Measurements from ENCODE around the gene DOK5. TPM values are rescaled to one million over a fixed set of nuclear protein-coding genes. Genes with fewer than 3 reads are reported as not detected.

DOK5 gene
- total RNA-seq, 1 donor from 2014 or later, result 14.3 TPM

GRCh38 chr20:54650052-54650719 is 174.8 kb downstream of the DOK5 start:
- Histone ChIP-seq H3K4me3 (no peak overlapping the region), H3K27me3 (ENCODE audit: low read depth) (no peaks in the 10 kb centered on the region), H3K4me1 (peaks cover 5% of the 10 kb centered on the region), H3K27ac (replicated peaks) (no peak overlapping the region), H3K9me3 (replicated peaks) (no peaks in the 10 kb centered on the region), H3K36me3 (no peaks in the 10 kb centered on the region)
- DNase-seq, result no peak
- TF ChIP-seq, protein P1, sequence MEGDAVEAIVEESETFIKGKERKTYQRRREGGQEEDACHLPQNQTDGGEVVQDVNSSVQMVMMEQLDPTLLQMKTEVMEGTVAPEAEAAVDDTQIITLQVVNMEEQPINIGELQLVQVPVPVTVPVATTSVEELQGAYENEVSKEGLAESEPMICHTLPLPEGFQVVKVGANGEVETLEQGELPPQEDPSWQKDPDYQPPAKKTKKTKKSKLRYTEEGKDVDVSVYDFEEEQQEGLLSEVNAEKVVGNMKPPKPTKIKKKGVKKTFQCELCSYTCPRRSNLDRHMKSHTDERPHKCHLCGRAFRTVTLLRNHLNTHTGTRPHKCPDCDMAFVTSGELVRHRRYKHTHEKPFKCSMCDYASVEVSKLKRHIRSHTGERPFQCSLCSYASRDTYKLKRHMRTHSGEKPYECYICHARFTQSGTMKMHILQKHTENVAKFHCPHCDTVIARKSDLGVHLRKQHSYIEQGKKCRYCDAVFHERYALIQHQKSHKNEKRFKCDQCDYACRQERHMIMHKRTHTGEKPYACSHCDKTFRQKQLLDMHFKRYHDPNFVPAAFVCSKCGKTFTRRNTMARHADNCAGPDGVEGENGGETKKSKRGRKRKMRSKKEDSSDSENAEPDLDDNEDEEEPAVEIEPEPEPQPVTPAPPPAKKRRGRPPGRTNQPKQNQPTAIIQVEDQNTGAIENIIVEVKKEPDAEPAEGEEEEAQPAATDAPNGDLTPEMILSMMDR (IDR thresholded peaks at IDR 0.05; ENCODE audit: borderline replicate concordance), result no peak
- intact Hi-C loops (cut with micrococcal nuclease), result no loop called here

GRCh38 chr20:54651252-54651651 is 175.9 kb downstream of the DOK5 start:
- intact Hi-C loops (cut with micrococcal nuclease), result no loop called here
- DNase-seq, result no peak
- Histone ChIP-seq H3K27ac (replicated peaks) (no peak overlapping the region), H3K4me3 (no peak overlapping the region), H3K27me3 (ENCODE audit: low read depth) (no peaks in the 10 kb centered on the region), H3K9me3 (replicated peaks) (no peaks in the 10 kb centered on the region), H3K4me1 (peaks cover 5% of the 10 kb centered on the region), H3K36me3 (no peaks in the 10 kb centered on the region)
- TF ChIP-seq, protein P1 (IDR thresholded peaks at IDR 0.05; ENCODE audit: borderline replicate concordance), result no peak

DNA sequence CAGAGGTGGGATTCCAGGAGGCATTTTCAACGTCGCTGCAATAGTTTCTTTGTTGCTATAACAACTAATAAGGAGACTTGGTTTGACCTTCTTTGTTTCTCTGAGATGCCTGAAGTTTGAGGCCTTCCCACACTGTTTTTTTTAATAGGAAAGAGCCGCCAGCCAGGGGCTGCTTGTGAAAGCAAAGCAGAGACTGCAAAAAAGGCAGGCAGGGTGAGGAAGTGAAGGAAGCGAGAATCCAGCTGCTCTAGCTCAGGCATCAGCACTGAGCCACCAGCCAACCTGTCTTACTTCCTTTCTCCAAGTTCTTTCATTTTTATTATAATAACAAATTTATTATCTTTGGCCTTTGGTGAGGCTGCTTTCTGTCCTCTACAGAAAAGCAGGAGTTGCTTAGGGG is 179.1 kb downstream of the DOK5 start:
- no peak overlapping the region for H3K4me3 ChIP-seq
- peaks cover 5% of the 10 kb centered on the region for H3K4me1 ChIP-seq
- no peaks in the 10 kb centered on the region for H3K27me3 ChIP-seq (ENCODE audit: low read depth)
- intact Hi-C loops (cut with micrococcal nuclease), result no loop called here
- no peak overlapping the region for H3K27ac ChIP-seq (replicated peaks)
- no peaks in the 10 kb centered on the region for H3K36me3 ChIP-seq
- H3K9me3 ChIP-seq (replicated peaks), result no peaks in the 10 kb centered on the region
- DNase-seq, result no peak
- TF ChIP-seq, protein P1 (IDR thresholded peaks at IDR 0.05; ENCODE audit: borderline replicate concordance), result no peak

DNA sequence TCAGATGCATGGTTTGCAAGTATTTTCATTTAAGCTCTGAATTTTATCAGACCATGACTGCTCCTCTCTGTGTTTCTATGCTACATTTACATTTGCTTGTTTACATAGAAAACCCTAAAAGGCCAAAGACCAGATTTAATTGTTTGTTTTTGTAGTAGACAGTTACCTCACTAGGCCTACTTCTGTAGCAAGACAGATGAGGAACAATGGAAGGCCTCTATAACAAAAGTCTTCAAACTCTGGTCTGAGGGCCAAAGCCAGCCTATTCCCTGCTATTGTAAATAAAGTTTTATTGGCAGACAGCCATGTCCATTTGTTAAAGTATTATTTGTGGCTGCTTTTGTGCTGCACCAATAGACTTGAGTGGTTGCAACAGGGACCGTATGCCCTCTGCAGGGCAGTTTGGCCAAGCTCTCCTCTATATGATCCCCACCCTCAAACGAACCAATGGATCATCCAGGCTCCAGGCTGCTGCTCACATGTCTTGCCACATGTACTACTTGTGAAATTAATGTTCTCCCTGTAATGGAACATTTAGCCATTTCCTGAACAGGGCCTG is 182.0 kb downstream of the DOK5 start:
- H3K27me3 ChIP-seq (ENCODE audit: low read depth), result no peaks in the 10 kb centered on the region
- H3K27ac ChIP-seq (replicated peaks), result no peak overlapping the region
- no peaks in the 10 kb centered on the region for H3K4me1 ChIP-seq
- no peaks in the 10 kb centered on the region for H3K36me3 ChIP-seq
- intact Hi-C loops (cut with micrococcal nuclease), result no loop called here
- DNase-seq, result no peak
- H3K9me3 ChIP-seq (replicated peaks), result no peaks in the 10 kb centered on the region
- H3K4me3 ChIP-seq, result no peak overlapping the region
- TF ChIP-seq, protein P1 (IDR thresholded peaks at IDR 0.05; ENCODE audit: borderline replicate concordance), result no peak

DNA sequence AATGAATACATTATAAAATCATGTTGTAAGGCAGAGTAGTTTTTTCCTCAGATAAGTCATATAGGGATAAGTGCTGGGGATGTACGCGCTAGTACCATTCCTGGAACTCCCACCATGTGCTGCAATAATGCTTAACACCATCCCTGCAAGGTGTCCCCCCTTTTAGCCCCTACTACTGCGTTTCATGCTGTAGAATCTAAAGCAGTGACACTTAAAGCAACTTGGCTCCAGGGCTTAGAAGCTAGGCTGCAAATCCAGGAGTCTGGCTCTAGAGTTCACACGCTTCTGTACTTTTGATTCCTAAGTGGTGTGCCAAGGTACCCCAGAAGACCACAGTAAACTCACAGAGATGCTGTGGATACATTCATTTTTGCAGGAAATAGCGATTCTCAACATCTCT is 183.1 kb downstream of the DOK5 start:
- intact Hi-C loops (cut with micrococcal nuclease), result no loop called here
- no peak for DNase-seq
- H3K27me3 ChIP-seq (ENCODE audit: low read depth), result no peaks in the 10 kb centered on the region
- H3K4me1 ChIP-seq, result no peaks in the 10 kb centered on the region
- no peak overlapping the region for H3K27ac ChIP-seq (replicated peaks)
- no peaks in the 10 kb centered on the region for H3K36me3 ChIP-seq
- H3K4me3 ChIP-seq, result no peak overlapping the region
- H3K9me3 ChIP-seq (replicated peaks), result no peaks in the 10 kb centered on the region
- TF ChIP-seq, protein P1 (IDR thresholded peaks at IDR 0.05; ENCODE audit: borderline replicate concordance), result no peak

Data from left ventricle myocardium inferior (tissue), 1 donor.